GM21723 (cell line): ENCODE data around the gene FMNL2.
A peak's percentile ranks its signal among the peaks of the same experiment; 100 is the strongest.

Experiments
- ATAC-seq: cut with Tn5 transposase; IDR thresholded peaks from one replicate; pipeline ENCODE4 v1.9.1; 2021; ENCODE audit warnings: mild to moderate bottlenecking, moderate library complexity; ENCODE audit not compliant: unreplicated experiment

Gene FMNL2

DNA sequence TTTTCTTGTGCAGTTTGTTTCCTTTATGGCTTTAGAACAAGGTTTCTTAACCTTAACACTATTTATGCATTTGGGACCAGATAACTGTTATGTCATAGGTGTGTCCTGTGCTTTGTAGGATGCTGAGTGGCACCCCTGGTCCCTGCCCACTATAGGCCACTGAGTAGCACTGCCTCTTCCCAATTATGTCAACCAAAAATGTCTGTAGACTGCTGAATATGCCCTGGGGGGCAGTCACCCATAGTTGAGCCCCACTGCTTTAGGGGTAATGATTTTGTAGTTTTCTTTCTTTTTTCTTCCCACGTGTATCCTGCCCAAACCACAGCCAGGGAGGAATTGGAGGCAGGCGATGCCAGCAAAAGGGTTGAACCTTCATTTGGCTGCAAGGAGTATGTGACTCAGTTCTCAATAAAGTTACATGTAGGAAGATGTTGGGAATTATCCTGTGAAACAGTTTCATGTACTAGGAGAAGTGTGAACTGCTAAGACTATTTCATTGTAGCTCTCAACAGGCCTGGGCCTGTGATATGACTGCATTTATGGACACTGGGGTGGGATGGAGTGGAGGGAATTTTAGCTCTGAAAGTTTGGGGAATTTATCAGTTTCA lies 65.7 kb downstream of the FMNL2 start:
- no peak for ATAC-seq

DNA sequence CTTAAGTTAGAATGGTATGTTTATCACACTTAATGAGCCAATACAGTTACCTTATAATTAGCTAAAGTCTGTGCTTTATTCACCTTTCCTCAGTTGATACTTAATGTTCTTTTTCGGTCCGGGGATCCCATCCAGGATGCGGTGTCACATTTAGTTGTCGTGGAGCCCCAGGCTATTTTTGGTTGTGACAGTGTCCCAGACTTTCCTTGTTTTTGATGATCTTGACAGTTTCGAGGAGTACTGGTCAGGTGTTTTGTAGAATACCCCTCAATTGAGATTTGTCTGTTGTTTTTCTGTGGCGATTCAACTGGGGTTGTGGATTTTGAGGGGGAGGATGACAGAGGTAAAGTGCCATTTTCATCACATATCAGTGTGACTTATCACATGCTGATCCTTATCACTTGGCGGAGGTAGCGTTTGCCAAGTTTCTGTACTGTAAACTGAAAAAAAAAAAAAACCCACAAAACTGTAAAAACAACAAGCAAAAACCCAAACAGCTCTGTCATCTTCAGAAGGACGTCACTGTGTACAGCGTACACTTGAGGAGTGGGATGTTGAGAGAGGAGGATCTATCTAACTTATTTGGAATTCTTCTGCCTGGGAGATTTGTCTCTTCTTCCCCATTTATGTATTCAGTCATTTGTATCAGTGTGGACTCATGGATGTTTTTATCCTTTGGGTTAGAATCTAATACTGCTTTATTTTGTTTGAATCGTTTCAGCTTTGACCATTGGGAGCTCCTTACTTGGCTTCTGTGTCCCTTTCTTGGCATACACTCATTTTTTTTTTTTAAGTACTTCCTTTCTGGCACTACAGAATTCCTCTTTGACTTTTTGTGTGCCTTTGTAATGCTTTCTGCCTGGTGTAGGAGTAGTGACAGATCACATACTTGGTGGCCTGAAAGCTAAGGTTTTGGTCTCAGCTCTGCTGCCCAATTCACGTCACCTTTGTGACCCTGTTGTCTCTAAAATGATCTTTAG lies 68.1 kb downstream of the FMNL2 start:
- no peak for ATAC-seq

DNA sequence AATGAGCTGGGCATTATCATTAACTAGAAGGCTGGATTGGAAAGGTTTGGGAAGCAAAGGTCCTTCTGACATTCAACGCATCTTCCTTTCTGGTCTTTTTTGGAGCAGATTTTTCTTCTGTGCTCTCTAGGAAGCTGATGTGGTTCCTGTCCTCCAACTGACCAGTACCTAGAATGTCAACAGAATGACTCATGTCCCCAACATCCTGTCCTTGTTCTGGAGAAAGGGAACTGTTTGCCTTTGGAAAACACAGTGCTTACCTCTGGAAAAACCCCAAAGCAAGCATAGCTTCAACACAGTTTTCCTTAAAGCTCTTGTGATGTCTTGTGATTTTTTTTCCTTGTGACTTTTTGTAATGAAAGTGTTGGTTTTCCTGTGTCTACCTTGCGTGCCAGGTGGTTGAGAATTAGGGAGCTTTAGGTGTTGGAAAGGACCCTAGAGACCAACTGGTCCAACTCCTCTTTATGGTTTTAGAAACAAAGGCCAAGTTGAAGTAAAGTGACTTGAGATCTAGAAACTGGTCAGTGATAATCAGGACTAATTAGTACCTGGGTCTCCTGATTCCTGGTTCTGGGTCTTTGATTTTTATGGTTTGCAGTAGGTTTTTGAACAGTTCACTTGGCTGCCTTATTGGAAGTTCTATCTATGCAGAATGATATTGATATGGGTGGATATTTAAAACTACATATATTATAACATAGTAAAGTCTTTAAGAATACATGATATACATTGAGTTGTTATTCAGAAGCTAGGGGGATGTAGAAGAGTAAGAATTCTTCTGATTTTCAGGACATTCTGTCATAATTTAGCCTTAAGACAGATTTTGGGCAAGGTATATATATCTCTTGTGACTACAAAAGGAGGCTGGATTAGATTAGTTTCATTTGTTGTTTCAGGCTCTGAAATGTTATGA lies 70.5 kb downstream of the FMNL2 start:
- peak; percentile 17 for ATAC-seq

DNA sequence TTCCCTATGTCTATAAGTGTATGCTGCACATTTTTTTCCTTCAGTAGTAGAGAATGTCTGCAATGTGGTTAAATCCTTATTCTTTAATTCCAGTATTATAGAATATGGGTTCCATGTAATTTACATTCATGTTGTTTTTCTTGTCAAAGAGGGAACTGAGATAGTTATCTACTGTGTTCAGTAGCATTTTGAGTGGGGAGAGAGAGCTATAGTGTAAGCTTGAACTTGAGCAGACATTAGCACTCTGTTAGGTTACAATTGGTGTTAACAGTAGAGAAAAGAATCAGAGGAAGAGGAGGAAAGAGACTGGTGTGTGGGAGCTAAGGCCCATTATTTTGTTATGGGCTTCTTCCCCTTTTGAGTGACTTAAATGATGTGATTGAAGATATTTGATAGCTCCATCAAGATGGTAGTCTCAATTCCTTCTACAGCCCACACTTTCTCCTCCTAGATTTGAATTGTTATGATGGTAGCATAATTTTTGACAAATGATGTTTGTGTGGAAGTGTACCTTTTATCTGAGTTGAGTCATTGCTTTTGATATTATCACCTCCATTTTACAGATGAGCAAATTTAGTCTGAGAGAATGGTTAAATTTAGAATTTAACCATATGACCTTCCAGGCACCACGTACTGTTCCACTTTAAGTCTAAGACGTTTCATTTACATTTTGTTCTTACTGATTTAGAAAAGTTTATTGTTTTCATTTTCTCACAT lies 71.3 kb downstream of the FMNL2 start:
- peak; percentile 64 for ATAC-seq

DNA sequence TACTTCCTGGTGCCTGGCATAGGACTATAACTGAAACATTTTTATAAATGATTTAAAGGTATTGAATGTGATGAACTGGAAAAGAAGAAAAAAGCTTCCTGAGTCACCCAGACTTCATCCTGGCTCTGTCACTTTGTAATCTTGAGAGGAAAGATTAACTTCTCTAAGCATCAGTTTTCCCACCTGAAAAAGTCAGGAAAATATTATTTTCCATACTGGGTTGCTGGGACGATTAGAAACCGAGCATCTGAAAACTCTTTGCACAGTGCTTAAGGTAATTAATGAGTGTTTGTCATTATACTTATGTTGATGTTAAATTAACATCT lies 71.8 kb downstream of the FMNL2 start:
- ATAC-seq = no peak

DNA sequence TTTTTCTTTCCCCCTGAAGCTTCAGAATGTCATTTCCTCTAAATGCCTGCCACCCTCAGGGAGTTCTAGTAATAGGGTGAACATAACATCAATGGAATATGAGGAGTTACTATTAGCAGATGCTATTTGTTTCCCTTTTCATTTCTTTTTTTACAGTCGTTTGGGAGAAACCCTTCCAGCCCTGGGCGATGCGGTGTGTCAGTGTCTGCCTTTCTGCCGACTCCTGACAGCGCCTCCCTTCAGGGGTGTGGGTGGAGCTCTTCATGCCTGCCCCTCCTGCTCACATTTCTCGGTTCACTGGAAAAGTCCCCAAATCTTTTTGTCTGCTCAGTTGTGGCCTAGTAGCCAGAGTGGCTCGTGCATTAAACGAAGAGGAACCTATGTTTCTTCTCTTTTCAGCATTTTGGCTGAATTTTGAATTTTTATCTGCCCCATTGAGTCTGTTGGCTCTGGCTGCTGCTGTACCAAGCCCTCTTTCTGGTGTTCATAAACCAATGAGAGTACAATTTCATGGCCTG lies 72.3 kb downstream of the FMNL2 start:
- peak; percentile 85 for ATAC-seq

DNA sequence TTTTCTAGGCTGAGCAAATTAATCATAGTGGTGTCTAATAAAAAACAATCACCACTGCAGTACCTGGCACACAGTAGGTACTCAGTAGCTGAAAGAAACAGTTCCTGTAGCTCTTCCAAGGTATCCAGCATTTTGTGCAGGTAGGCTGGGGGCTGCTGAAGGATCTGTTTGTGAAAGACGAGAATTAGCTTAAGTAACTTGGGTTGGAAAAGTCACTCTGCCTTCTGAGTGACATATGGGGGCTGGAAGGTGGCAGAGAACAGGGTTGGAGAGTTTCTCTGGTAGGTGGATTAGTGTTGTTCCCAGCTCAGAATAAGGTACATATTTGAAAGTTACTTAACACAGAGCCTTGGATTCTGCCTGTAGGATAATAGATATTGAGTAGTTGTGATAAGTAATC lies 72.8 kb downstream of the FMNL2 start:
- no peak for ATAC-seq

DNA sequence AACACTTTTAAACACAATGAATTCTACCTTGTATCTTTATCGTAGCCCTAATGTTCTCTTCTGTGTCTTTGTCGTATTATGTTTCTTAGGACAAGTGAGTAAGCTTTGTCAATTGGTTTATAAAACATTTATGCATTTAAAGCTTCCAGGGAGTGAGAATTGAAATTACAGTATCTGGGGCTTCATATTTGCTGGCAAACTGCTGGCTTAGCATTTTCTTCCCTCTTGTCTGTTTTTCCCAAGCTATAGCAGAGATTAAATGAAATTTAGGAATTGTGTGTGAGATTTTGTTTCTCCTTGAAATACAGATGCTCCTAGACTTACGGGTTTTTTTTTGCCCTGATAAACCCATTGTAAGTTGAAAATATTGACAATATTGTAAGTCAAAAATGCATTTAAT lies 73.3 kb downstream of the FMNL2 start:
- ATAC-seq = no peak

DNA sequence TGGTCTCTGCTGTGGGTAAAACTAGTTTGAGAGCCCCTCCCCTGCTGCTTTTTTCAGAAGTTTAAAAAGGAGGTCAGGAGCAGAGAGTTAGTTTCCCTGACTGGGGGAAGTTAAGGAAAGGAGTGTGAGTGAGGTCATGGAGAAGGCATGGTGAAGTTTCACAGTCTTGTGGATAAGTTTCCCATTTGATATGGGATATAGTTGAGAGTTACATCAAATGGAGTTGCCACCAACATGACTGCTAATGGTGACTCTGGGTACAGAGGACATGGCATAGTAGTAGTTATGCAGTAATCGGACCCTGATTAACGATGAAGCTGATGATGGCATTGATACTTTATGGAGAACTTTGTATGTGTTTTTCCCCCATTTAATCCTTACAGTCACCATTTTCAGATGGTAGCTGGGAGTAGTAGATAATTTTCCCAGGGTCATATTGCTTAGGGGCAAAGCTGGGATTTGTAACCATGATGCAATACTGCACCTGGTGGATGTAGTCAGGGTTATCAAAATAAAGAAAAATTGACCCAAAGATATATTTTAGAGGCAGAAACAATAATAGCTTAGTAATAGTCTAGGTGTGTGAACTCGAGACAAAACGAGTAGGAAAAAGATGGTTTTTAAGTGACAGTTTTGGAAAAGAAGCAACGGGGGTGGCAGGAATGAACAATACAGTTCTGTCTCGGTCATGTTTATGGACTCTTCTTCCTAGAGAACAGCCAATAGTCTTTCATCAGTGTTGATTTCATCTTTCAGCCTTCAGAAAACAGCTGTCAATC lies 74.6 kb downstream of the FMNL2 start:
- ATAC-seq = no peak

DNA sequence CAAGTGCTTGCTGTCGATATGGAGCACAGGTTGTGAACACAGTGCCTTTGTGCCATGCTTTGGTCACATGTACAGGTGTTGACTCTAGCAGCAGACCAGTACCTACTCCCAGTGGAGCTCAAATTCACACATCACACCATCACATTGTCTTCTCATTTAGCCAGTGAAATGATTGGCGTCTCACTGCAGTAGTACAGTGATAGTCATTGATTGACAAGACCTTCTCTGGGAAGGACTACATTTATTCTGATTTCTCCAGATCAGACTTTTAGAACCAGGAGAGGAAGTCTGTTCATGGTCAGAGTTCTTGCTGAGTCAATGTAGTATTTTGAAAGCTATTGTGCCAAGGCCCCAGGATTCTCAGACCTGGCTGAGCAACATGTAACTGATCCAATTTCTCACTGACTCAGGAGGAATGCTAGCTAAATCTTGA lies 75.2 kb downstream of the FMNL2 start:
- ATAC-seq = no peak

DNA sequence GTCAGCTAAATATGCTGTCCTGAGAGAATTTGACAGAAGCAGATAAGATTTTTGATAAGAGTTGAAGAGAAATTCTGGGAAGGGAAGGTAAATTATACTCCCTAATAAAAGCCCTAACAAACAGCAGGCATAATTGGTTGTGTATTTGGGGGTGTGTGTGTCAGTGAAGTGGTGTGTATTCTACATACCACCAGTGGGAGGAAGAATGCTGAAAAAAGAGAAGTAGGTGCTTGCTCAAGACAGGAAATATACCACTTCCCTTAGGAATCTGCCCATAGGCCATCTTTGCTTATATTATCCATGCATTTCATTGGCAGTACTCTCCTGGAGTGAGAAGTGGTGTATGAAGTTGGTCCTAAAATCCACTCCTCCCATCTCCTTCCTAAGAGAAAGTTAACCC lies 76.2 kb downstream of the FMNL2 start:
- no peak for ATAC-seq

DNA sequence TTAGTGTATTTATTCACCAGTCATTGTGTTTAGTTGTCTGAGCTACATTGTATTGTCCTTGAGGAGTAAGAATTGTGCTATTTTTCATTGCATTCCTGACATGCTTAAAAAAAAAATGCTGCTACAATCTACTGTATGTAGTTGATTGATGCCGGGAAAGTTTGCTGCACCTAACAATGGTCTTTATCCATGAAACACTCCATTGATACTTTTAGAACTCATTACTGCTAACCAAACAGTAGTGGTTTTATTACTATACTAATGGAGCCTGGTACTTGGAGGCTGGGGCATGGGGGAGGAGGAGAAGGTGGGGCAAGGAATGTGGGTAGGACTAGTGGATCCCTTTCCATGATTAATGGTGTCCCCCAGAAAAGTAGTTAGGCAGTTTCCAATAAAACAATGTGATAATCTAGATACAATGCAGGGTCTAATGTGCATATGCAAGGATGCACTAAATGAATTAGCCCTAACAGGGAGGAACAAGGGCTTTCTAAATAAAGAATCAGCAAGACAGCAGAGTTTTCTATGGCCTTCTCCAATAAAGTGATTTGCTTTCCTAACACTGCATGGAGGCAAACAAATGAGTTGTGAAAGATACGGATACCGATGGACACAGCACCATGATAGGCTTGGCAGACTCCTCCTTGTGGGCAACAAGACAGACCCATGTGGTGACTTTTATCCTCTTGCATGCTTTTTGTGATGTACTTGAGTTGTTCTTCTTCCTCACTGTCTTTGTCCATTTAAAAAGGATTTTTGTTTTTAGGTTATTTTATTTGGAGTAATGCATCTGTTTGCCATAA lies 78.5 kb downstream of the FMNL2 start:
- no peak for ATAC-seq

DNA sequence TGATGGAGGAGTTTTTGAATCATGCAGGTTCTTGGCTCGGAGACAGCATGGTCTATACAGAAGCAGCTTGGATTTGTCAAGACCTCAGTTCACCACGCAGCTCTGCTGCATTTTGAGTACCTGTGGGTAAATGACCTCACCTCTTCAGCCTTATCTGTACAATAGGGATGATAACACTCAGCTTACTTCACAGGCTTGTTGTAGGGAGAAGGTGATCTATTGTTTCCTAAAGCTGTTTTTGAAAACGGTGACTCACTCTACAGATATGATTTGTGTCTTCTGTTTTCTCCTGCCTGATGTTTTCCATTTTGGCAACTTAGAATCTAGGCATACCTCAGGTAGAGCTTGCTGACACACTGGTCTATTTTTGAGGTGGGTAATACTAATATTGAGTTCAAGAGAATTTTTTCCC lies 80.3 kb downstream of the FMNL2 start:
- no peak for ATAC-seq

DNA sequence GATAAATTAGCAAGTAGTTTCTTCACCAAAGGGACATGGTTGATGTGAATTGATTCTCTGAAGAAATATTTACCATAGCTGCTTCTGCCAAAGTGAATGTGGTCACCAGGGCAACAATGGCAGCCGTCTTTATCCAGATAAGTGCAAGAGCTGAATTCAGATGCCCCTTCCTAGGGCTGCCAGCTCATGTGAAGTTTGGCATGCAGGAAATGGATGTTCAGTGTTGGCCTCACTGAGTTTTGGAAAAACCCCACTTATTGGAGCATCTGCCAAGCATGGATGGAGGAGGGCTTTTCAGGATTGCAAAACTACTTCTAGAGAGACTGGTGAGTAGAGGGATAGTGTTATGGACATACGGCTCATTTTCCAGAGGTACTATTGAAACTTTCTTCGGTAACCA lies 80.8 kb downstream of the FMNL2 start:
- no peak for ATAC-seq

DNA sequence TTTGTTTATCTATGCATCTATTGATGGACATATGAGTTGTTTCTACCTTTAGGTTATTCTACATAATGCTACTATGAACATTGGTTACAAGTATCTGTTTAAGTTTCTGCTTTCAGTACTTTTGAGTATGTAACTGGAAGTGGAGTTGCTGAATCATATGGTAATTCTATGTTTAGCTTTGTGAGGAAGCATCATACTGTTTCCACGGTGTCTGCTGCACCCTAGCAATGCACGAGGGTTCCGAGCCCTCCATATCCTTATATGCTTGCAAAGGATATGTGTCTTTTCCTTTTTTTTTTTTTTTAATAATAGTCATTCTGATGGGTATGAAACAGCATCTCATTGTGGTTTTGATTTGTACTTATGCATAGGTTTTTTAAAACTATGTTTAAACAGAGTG lies 83.7 kb downstream of the FMNL2 start:
- ATAC-seq = peak; percentile 67

DNA sequence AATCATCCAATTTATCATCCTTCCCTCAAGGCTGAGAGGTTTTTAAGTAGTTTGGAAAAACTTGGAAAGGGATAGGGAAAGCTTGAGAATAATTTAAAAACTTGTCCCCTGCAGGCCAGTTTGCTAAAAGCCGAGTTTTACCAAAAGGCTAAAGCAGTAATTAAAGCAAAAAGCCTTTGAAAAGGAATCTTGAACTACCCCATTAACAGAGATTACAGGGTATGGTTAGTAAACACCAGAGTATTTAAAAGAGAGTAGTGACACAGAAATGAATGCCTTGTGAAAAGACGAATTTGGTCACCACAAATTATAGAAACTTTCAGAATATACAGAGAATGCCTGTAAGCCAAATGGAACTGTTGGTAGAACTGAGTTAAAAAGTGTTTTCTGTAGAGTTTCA lies 85.0 kb downstream of the FMNL2 start:
- no peak for ATAC-seq

DNA sequence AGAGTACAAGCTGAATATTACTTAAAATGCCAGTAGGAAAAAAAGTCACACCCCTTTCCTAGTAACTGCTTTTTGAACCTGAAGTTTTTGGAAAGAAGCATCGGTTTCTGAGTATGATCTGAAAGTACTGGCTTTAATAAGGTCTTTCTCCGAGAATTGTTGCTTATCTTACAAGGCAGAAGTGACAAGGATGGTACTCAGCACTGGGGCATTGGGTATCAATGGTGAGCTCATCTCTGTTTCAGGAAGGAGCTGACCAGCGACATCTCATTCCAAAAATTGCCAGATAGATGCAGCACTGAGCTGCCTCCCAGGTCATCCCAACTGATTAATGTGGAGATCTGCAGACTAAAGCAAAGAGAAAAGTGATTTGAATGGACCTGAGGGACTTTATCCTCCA lies 85.4 kb downstream of the FMNL2 start:
- ATAC-seq = no peak

DNA sequence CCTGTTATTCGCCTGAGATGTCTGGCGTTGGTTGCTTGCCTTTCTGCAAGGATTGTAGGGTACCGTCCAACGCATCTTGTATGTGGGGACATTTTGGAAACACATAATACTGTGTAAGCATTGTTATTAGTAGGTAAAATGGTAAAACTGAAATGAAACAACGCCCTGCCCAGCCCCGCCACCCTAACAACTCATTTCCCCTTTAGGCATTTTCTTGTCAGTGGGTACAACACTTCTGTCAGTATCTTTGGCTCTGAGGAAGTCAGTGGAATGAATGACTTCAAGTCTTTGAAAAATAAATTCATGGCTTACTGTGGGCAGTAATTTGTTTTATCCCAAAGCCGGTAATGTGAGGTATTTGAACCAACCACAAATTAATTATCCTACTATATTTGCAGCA lies 86.0 kb downstream of the FMNL2 start:
- ATAC-seq = no peak
